GM13976 (cell line): Measurements from ENCODE around the gene SGO2.

Experiments
- DNase-seq: peaks from one replicate; pipeline ENCODE4 v3.0.0; 2012; ENCODE audit warnings: low spot score
- in situ Hi-C: fragments of 300-500 bp; cut with MboI; formaldehyde crosslinking; loops from one replicate; pipeline ENCODE4 v1.12.0; 2022; ENCODE audit warnings: low sequenced_read_pairs, mixed read lengths, inconsistent platforms; ENCODE audit not compliant: unreplicated experiment
- TF ChIP-seq, protein P1 (sequence below): IDR thresholded peaks from 2 replicates; pipeline ENCODE4 v1.5.1; 2012; ENCODE audit warnings: borderline replicate concordance, mild to moderate bottlenecking; ENCODE audit not compliant: insufficient read depth; ENCODE audit errors: extremely low read depth, missing control alignments, control extremely low read depth

SGO2 gene, protein sequence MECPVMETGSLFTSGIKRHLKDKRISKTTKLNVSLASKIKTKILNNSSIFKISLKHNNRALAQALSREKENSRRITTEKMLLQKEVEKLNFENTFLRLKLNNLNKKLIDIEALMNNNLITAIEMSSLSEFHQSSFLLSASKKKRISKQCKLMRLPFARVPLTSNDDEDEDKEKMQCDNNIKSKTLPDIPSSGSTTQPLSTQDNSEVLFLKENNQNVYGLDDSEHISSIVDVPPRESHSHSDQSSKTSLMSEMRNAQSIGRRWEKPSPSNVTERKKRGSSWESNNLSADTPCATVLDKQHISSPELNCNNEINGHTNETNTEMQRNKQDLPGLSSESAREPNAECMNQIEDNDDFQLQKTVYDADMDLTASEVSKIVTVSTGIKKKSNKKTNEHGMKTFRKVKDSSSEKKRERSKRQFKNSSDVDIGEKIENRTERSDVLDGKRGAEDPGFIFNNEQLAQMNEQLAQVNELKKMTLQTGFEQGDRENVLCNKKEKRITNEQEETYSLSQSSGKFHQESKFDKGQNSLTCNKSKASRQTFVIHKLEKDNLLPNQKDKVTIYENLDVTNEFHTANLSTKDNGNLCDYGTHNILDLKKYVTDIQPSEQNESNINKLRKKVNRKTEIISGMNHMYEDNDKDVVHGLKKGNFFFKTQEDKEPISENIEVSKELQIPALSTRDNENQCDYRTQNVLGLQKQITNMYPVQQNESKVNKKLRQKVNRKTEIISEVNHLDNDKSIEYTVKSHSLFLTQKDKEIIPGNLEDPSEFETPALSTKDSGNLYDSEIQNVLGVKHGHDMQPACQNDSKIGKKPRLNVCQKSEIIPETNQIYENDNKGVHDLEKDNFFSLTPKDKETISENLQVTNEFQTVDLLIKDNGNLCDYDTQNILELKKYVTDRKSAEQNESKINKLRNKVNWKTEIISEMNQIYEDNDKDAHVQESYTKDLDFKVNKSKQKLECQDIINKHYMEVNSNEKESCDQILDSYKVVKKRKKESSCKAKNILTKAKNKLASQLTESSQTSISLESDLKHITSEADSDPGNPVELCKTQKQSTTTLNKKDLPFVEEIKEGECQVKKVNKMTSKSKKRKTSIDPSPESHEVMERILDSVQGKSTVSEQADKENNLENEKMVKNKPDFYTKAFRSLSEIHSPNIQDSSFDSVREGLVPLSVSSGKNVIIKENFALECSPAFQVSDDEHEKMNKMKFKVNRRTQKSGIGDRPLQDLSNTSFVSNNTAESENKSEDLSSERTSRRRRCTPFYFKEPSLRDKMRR

DNA sequence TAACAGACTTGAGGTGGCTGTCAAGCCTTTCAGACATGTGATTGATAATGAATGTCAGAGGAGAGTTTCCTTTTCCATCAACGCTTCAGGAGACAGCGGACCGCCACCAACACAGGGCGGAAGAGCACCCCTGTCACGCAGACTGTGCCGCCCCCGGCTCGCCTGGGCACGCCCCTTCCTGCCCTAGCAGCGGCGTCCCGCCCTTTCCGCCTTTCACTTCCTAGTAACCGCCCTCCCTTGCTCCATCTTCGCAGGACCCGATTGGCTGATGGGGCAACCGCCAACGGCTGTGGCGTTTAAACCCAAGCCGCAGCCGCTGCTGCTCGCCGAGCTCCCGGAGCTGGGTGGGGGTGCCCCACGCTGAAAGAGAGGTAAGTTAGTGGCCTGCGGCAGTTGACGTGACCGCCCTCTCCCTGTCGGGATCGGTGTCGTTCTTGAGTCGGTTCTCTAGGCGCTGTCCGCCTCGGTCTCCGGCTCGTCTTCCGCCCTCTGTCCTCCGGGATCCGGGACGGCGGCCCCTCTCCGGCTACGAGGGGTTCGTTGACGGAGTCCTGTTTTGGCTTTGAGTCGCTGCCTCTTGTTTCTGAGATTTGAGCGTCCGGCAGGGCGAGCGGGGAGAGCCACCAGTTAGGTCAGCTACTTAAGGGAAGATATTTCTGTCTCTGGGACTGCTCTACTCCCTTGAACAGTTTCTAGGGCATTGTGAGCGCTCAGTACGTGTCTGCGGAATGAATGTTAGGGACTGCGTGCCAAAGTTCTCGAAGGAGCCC, at the start of gene SGO2:
TSS of gene SGO2 (plus strand) at position 326 of the 770 bp plus-strand sequence. CDS start 6,769 bp downstream, outside the sequence.
- TF ChIP-seq, protein P1, sequence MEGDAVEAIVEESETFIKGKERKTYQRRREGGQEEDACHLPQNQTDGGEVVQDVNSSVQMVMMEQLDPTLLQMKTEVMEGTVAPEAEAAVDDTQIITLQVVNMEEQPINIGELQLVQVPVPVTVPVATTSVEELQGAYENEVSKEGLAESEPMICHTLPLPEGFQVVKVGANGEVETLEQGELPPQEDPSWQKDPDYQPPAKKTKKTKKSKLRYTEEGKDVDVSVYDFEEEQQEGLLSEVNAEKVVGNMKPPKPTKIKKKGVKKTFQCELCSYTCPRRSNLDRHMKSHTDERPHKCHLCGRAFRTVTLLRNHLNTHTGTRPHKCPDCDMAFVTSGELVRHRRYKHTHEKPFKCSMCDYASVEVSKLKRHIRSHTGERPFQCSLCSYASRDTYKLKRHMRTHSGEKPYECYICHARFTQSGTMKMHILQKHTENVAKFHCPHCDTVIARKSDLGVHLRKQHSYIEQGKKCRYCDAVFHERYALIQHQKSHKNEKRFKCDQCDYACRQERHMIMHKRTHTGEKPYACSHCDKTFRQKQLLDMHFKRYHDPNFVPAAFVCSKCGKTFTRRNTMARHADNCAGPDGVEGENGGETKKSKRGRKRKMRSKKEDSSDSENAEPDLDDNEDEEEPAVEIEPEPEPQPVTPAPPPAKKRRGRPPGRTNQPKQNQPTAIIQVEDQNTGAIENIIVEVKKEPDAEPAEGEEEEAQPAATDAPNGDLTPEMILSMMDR, result no peak
- in situ Hi-C loops, result no loop called here
- DNase-seq, result peak; percentile 97

DNA sequence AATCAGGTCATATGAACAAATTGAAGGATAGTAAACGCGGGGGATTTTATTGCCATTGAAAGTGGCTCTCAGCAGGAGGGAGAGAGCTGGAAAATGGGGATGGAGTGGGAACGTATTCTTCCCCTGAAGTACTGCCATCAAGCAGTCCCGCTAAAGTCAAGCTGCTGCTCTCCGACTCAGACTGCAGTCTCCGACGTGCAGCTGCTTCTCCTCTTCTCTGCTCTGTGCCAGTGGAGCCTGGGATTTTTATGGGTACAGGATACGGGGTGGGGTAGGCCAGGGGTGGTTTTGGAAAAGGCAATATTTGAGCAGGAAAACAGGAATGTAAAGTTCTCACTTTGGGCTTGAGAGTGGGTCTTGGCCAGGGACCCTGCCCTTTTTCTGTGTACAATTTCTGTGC, 49.2 kb upstream of the SGO2 start:
- TF ChIP-seq, protein P1, result no peak
- no peak for DNase-seq
- in situ Hi-C loops, result no loop called here

DNA sequence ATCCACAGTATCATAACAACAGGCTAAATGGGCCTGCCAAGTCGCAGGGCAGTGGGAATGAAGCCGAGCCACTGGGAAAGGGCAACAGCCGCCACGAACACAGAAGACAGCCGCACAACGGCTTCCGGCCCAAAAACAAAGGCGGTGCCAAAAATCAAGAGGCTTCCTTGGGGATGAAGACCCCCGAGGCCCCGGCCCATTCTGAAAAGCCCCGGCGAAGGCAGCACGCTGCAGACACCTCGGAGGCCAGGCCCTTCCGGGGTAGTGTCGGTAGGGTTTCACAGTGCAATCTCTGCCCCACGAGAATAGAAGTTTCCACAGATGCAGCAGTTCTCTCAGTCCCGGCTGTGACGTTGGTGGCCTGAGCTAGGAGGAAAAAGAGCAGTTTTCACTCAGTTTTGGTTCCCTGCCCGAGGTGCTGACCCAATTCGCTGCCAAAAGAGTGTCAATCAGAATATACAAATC, 48.3 kb upstream of the SGO2 start:
- no peak for DNase-seq
- TF ChIP-seq, protein P1, result no peak
- in situ Hi-C loops, result no loop called here

DNA sequence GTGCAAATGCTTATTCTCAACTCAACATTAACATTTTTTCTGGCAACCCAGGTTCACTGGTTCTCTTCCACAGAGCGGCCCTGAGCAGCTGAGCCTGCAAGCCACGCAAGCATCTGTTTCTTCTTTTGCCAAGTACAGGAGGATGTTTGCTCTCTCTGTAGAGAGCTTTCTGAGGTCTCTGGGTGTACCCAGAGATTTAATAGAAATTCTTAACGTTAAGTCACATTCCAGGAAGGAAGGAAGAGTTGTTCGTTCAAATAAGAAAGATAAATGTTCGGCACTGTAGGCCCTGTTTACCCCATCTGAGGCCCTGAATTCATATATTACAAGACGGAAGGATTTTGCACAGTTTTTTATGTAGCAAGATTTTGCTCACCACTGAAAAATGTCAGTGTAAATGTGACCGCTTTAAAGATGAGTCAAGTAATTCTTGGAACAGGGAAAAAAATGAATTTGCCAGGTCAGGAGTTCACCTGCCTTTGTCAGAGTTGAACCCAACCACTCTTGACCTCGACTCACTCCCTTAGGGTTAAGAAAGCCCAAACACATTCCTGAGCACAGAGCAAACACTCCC, 46.2 kb upstream of the SGO2 start:
- in situ Hi-C loops, result no loop called here
- TF ChIP-seq, protein P1, result no peak
- no peak for DNase-seq

DNA sequence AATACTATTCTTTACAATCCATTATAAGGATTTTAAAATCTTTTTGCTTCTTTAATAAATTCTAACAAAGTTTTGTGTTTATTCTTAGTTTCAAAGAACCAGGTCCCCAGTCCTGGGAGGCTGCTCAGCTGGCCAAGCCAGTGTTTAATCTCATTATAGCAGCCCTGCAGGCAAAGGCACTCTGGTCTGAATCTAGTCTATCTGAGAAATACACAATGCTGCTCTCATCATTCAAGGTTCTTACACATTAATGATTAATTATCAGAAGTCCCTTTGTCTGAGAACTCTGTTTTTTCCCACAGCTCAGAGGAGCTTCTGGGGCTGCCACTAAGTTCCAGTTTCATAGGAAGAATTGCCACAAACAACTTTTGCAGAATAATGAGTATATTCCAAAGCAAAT, 43.8 kb upstream of the SGO2 start:
- TF ChIP-seq, protein P1, result no peak
- DNase-seq, result peak; percentile 41
- in situ Hi-C loops, result no loop called here
